Smooth muscle cell (in vitro differentiated cells): ENCODE results near the gene PCDHGB7. TPM values are rescaled to one million over a fixed set of nuclear protein-coding genes. Genes with fewer than 3 reads are reported as not detected.

ENCODE experiments used
- DNase-seq: peaks from one replicate; lab custom pipeline; 2025; ENCODE audit not compliant: unreplicated experiment; lab: John Stamatoyannopoulos, UW
- H2AFZ ChIP-seq: fragments of 200-600 bp; sonication (generic); 2 replicates; pipeline ENCODE4 v1.6.0; 2016; ENCODE audit warnings: antibody characterized with exemption, low read depth, mild to moderate bottlenecking
- H3F3A ChIP-seq: fragments of 200-600 bp; sonication (generic); 2 replicates; pipeline ENCODE4 v1.6.0; 2017; ENCODE audit warnings: antibody characterized with exemption, low read depth
- H3K27ac ChIP-seq: fragments of 200-600 bp; sonication (generic); 2 replicates; pipeline ENCODE4 v1.5.1; 2016; ENCODE audit warnings: low read depth, mild to moderate bottlenecking
- H3K27me3 ChIP-seq: fragments of 200-600 bp; sonication (generic); 2 replicates; pipeline ENCODE4 v1.6.1; 2016; ENCODE audit warnings: low read depth, mild to moderate bottlenecking
- H3K36me3 ChIP-seq: fragments of 200-600 bp; sonication (generic); 2 replicates; pipeline ENCODE4 v1.5.1; 2016; ENCODE audit warnings: low read depth
- H3K4me1 ChIP-seq: fragments of 200-600 bp; sonication (generic); 2 replicates; pipeline ENCODE4 v1.5.1; 2016; ENCODE audit warnings: low read depth
- H3K4me2 ChIP-seq: fragments of 200-600 bp; sonication (generic); 2 replicates; pipeline ENCODE4 v1.6.0; 2016; ENCODE audit warnings: mild to moderate bottlenecking
- H3K4me3 ChIP-seq: fragments of 200-600 bp; sonication (generic); 2 replicates; pipeline ENCODE4 v1.5.1; 2016; ENCODE audit warnings: mild to moderate bottlenecking
- H3K79me2 ChIP-seq: fragments of 200-600 bp; sonication (generic); 2 replicates; pipeline ENCODE4 v1.6.0; 2016; ENCODE audit warnings: low read depth, mild to moderate bottlenecking
- H3K9ac ChIP-seq: fragments of 200-600 bp; sonication (generic); 2 replicates; pipeline ENCODE4 v1.6.0; 2016; ENCODE audit warnings: low read depth
- H3K9me3 ChIP-seq: fragments of 200-600 bp; sonication (generic); replicated peaks from 2 replicates; pipeline ENCODE4 v1.5.1; 2016; ENCODE audit warnings: low read depth
- H4K20me1 ChIP-seq: fragments of 200-600 bp; sonication (generic); 2 replicates; pipeline ENCODE4 v1.6.0; 2016; ENCODE audit warnings: low read depth
- WGBS: methylation state at CpG from one replicate; pipeline ENCODE4 v1.1.7; 2016; ENCODE audit warnings: low lambda C conversion rate; 5-methylcytosine and 5-hydroxymethylcytosine counted together
- polyA plus RNA-seq: library from polyadenylated mRNA; unstranded; fragments of >200 nt; fragmentation: Nextera tagmentation; extraction: Ambion mirVana; gene quantifications from 2 replicates; pipeline ENCODE4 v1.2.1, GENCODE V29; 2016
- total RNA-seq: library from RNA; depleted of rRNA; stranded (reverse); fragments of >200 nt; gene quantifications from 2 replicates; pipeline ENCODE4 v1.2.3, GENCODE V29; 2014
- TF ChIP-seq, protein P1 (sequence below): fragments of 200-600 bp; sonication (generic); IDR thresholded peaks from 2 replicates; pipeline ENCODE4 v1.5.1; 2017; ENCODE audit warnings: borderline replicate concordance, mild to moderate bottlenecking, antibody characterized with exemption; ENCODE audit not compliant: insufficient read depth, poor library complexity, severe bottlenecking

Gene PCDHGB7
- total and polyA plus RNA-seq, 2 experiments from 2014 or later = 24.6 to 25.3 TPM

DNA sequence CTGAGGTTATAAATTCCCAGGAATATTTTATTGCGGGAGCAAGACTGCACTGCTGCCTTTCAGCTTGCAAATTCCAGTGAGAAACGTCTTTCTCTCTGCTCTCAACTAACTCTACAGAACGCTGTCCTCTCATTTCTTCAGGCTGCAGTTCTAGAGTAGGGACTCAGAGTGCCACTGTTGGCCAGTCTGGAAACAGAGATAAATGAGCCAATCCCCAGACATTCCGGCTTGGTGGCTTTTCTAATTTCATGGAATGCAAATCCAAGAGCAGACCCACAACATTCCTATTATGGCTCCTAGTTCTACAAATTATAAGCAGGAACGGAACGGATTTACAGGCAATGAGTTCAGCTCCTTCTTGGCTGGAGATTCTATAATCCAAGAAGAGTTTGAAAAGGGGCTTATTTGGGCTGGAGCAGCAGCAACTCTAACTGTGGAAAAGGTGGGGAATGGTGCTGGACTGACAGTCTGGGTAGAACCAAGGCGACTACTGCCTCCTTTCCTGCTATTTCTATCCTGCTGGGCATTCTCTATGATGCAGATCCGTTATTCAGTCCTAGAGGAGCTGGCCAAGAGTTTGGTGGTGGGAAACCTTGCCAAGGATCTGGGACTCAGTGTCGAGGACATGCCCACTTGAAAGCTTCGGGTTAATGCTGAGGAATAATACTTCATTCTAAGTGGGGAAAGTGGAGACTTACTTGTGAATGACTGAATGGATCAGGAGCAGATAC lies 22.1 kb downstream of the PCDHGB7 start:
- 67% methylated on average over 10 of the region's 10 CpGs for WGBS
- Histone ChIP-seq H3K79me2 (peaks cover 21% of the 10 kb centered on the region), H3K27me3 (no peaks in the 10 kb centered on the region), H2AFZ (no peak overlapping the region), H3K4me2 (no peak overlapping the region), H4K20me1 (no peaks in the 10 kb centered on the region), H3K4me1 (no peaks in the 10 kb centered on the region), H3K36me3 (no peaks in the 10 kb centered on the region), H3K4me3 (no peak overlapping the region), H3K9ac (no peak overlapping the region), H3F3A (no peaks in the 10 kb centered on the region), H3K27ac (no peak overlapping the region), H3K9me3 (no peaks in the 10 kb centered on the region)
- no peak for DNase-seq
- TF ChIP-seq, protein P1, sequence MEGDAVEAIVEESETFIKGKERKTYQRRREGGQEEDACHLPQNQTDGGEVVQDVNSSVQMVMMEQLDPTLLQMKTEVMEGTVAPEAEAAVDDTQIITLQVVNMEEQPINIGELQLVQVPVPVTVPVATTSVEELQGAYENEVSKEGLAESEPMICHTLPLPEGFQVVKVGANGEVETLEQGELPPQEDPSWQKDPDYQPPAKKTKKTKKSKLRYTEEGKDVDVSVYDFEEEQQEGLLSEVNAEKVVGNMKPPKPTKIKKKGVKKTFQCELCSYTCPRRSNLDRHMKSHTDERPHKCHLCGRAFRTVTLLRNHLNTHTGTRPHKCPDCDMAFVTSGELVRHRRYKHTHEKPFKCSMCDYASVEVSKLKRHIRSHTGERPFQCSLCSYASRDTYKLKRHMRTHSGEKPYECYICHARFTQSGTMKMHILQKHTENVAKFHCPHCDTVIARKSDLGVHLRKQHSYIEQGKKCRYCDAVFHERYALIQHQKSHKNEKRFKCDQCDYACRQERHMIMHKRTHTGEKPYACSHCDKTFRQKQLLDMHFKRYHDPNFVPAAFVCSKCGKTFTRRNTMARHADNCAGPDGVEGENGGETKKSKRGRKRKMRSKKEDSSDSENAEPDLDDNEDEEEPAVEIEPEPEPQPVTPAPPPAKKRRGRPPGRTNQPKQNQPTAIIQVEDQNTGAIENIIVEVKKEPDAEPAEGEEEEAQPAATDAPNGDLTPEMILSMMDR = peak; percentile 28

DNA sequence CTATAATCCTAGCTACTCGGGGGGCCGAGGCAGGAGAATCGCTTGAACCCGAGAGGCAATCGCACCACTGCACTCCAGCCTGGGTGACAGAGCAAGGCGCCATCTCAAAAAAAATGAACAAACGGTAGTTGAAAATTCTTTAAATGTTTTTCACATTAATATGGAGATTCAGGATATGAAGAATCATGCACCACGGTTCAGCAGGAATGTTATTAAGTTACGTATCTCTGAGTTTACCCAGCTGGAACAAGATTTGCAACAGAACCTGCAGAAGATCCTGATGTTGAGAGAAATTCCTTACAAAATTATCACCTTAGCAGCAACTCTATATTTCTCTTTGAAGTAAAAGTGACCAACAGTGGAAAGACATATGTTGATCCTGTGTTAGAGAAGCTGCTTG lies 22.9 kb downstream of the PCDHGB7 start:
- H3K4me3 ChIP-seq = no peak overlapping the region
- no peaks in the 10 kb centered on the region for H3K27me3 ChIP-seq
- no peak overlapping the region for H3K9ac ChIP-seq
- DNase-seq = no peak
- H3K79me2 ChIP-seq = peaks cover 26% of the 10 kb centered on the region
- H3K36me3 ChIP-seq = no peaks in the 10 kb centered on the region
- no peaks in the 10 kb centered on the region for H4K20me1 ChIP-seq
- H3K4me2 ChIP-seq = no peak overlapping the region
- over 99% methylated on average over 9 of the region's 9 CpGs for WGBS
- H3K9me3 ChIP-seq = no peaks in the 10 kb centered on the region
- TF ChIP-seq, protein P1 = no peak
- no peaks in the 10 kb centered on the region for H3K4me1 ChIP-seq
- no peak overlapping the region for H3K27ac ChIP-seq
- H2AFZ ChIP-seq = no peak overlapping the region
- H3F3A ChIP-seq = no peaks in the 10 kb centered on the region

DNA sequence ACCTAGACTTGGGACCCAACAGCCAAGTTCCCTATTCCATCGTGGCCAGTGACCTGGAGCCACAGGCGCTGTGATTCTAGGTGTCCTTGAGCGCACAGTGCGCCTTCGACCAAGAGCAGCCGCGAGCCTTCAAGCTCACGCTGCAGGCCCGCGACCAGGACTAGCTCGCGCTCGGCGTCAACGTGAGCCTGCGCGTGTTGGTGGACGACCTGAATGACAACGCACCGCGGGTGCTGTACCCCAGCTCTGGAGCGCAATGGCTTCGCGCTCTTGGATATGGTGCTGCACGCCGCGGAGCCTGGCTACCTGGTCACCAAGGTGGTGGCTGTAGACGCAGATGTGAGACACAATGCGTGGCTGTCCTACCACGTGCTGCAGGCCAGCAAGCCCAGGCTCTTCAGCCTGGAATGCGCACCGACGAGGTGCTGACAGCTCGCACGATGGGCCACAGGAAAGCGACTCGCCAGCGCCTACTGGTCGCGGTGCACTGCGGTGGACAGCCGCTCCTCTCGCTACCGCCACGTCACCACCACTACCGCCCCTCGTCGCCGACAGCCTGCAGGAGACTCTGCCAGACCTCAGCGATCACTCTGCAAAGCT lies 24.2 kb downstream of the PCDHGB7 start:
- DNase-seq = no peak
- H3K9ac ChIP-seq = no peak overlapping the region
- no peak overlapping the region for H3K4me2 ChIP-seq
- no peak overlapping the region for H3K4me3 ChIP-seq
- H3F3A ChIP-seq = no peaks in the 10 kb centered on the region
- no peak overlapping the region for H2AFZ ChIP-seq
- no peaks in the 10 kb centered on the region for H3K9me3 ChIP-seq
- TF ChIP-seq, protein P1 = no peak
- no peak overlapping the region for H3K27ac ChIP-seq
- 96% methylated on average over 50 of the region's 50 CpGs for WGBS
- H3K79me2 ChIP-seq = peaks cover 40% of the 10 kb centered on the region
- H3K4me1 ChIP-seq = no peaks in the 10 kb centered on the region
- no peaks in the 10 kb centered on the region for H3K36me3 ChIP-seq
- no peaks in the 10 kb centered on the region for H3K27me3 ChIP-seq
- no peaks in the 10 kb centered on the region for H4K20me1 ChIP-seq
